HepG2 (cell line): Measurements from ENCODE around the gene PEAK3. TPM values are rescaled to one million over a fixed set of nuclear protein-coding genes. Genes with fewer than 3 reads are reported as not detected.

ENCODE experiments used
- ATF3 ChIP-seq: sonication (generic); formaldehyde crosslinking; IDR thresholded peaks from 2 replicates; pipeline ENCODE4 v1.4.0; 2020; ENCODE audit warnings: missing genetic modification reagents
- ATM ChIP-seq: fragments of 450-650 bp; IDR thresholded peaks from 2 replicates; pipeline ENCODE4 v1.7.1; 2017; ENCODE audit warnings: mild to moderate bottlenecking, borderline replicate concordance
- BRF2 ChIP-seq: sonication (generic); formaldehyde crosslinking; IDR thresholded peaks from 2 replicates; pipeline ENCODE4 v1.8.1; 2022; ENCODE audit warnings: mild to moderate bottlenecking, missing genetic modification reagents
- ISL2 ChIP-seq: sonication (generic); formaldehyde crosslinking; IDR thresholded peaks from 2 replicates; pipeline ENCODE4 v1.5.0; 2020; ENCODE audit warnings: missing genetic modification reagents
- KLF12 ChIP-seq: sonication (generic); formaldehyde crosslinking; IDR thresholded peaks from 2 replicates; pipeline ENCODE4 v1.4.0; 2020; ENCODE audit warnings: missing genetic modification reagents, borderline replicate concordance
- NONO ChIP-seq, 2 experiments: fragments of 450-650 bp in 1 of 2; sonication (generic) in 1 of 2; formaldehyde crosslinking in 1 of 2; IDR thresholded peaks in 1 of 2; conservative IDR thresholded peaks in 1 of 2; 2 replicates each; pipeline versions ENCODE4 v1.6.1 to v1.8.0; 2017 to 2022; ENCODE audit warnings: mild to moderate bottlenecking in 1 of 2, missing genetic modification reagents in 1 of 2, moderate library complexity in 1 of 2
- POGZ ChIP-seq: sonication (generic); formaldehyde crosslinking; IDR thresholded peaks from 2 replicates; pipeline ENCODE4 v1.4.0; 2020; ENCODE audit warnings: mild to moderate bottlenecking, missing genetic modification reagents
- RARA ChIP-seq: IDR thresholded peaks from 2 replicates; pipeline ENCODE4 v1.6.1; 2016; ENCODE audit warnings: missing genetic modification reagents, missing compliant biosample characterization
- REPIN1 ChIP-seq: sonication (generic); formaldehyde crosslinking; IDR thresholded peaks from 2 replicates; pipeline ENCODE4 v1.8.0; 2022; ENCODE audit warnings: missing genetic modification reagents, low read depth, mild to moderate bottlenecking, borderline replicate concordance
- SAFB2 ChIP-seq: sonication (generic); formaldehyde crosslinking; IDR thresholded peaks from 2 replicates; pipeline ENCODE4 v1.5.1; 2020; ENCODE audit warnings: missing genetic modification reagents, low read depth, mild to moderate bottlenecking, borderline replicate concordance
- SCMH1 ChIP-seq: sonication (generic); formaldehyde crosslinking; IDR thresholded peaks from 2 replicates; pipeline ENCODE4 v1.9.0; 2021; ENCODE audit warnings: missing genetic modification reagents, mild to moderate bottlenecking, borderline replicate concordance
- SMARCC2 ChIP-seq: fragments of 450-650 bp; IDR thresholded peaks from 2 replicates; pipeline ENCODE4 v1.6.1; 2017; ENCODE audit warnings: antibody characterized with exemption, mild to moderate bottlenecking
- SOX6 ChIP-seq, 2 experiments: fragments of 450-650 bp in 1 of 2; sonication (generic) in 1 of 2; formaldehyde crosslinking in 1 of 2; IDR thresholded peaks; 2 replicates each; pipeline versions ENCODE4 v1.4.0 to v1.6.1; 2017 to 2020; ENCODE audit warnings: antibody characterized with exemption in 1 of 2, mild to moderate bottlenecking in 1 of 2, missing genetic modification reagents in 1 of 2
- SP1 ChIP-seq, 2 experiments: fragments of 450-650 bp in 1 of 2; sonication (generic) in 1 of 2; formaldehyde crosslinking in 1 of 2; IDR thresholded peaks; 2 replicates each; pipeline versions ENCODE4 v1.4.0 to v1.6.1; 2016 to 2020; ENCODE audit warnings: missing genetic modification reagents in 1 of 2
- THAP11 ChIP-seq: IDR thresholded peaks from 2 replicates; pipeline ENCODE4 v1.6.1; 2016; ENCODE audit warnings: missing biosample characterization, missing genetic modification reagents
- ZFP36 ChIP-seq: fragments of 150-350 bp; IDR thresholded peaks from 2 replicates; pipeline ENCODE4 v1.6.1; 2018; ENCODE audit warnings: borderline replicate concordance, low read length, low read depth; ENCODE audit not compliant: partially characterized antibody
- ZNF24 ChIP-seq: fragments of 450-650 bp; IDR thresholded peaks from 2 replicates; pipeline ENCODE4 v1.6.1; 2017; ENCODE audit warnings: antibody characterized with exemption, mild to moderate bottlenecking
- ZNF260 ChIP-seq: sonication (generic); formaldehyde crosslinking; IDR thresholded peaks from 2 replicates; pipeline ENCODE4 v1.4.0; 2020; ENCODE audit warnings: missing genetic modification reagents, low read depth, mild to moderate bottlenecking, borderline replicate concordance
- ZNF343 ChIP-seq: sonication (generic); formaldehyde crosslinking; IDR thresholded peaks from 2 replicates; pipeline ENCODE4 v1.4.0; 2020; ENCODE audit warnings: mild to moderate bottlenecking, missing genetic modification reagents
- ZNF660 ChIP-seq: sonication (generic); formaldehyde crosslinking; IDR thresholded peaks from 2 replicates; pipeline ENCODE4 v1.5.1; 2020; ENCODE audit warnings: mild to moderate bottlenecking, low read depth, missing genetic modification reagents, borderline replicate concordance
- ZNF761 ChIP-seq: sonication (generic); formaldehyde crosslinking; conservative IDR thresholded peaks from 2 replicates; pipeline ENCODE4 v1.4.0; 2020; ENCODE audit warnings: mild to moderate bottlenecking, missing genetic modification reagents
- ZSCAN22 ChIP-seq: sonication (generic); formaldehyde crosslinking; IDR thresholded peaks from 2 replicates; pipeline ENCODE4 v1.4.0; 2020; ENCODE audit warnings: mild to moderate bottlenecking, missing genetic modification reagents
- polyA plus RNA-seq, 8 experiments: library from polyadenylated mRNA; depleted of rRNA in 3 of 8; stranded (reverse) in 7 of 8; unstranded in 1 of 8; fragments of >200 nt; fragmentation: Illumina TruSeq in 4 of 8; extraction: Trizol in 4 of 8; gene quantifications; 2 replicates each; pipeline versions ENCODE4 v1.2.1 to v1.2.3, GENCODE V29; 2011 to 2016; ENCODE audit warnings: low read depth in 4 of 8, missing spikeins in 1 of 8, mixed read lengths in 1 of 8; ENCODE audit not compliant: insufficient read depth in 1 of 8
- total RNA-seq, 5 experiments: library from RNA; depleted of rRNA; stranded (reverse); fragments of >200 nt; fragmentation: Illumina TruSeq; extraction: Trizol; gene quantifications; 2 replicates each; pipeline ENCODE4 v1.2.3, GENCODE V29; 2016; ENCODE audit warnings: low read depth in 1 of 5
- TF ChIP-seq, protein P1 (sequence below): IDR thresholded peaks from 2 replicates; pipeline ENCODE4 v1.6.1; 2016; ENCODE audit warnings: low read depth, borderline replicate concordance
- TF ChIP-seq, protein P2 (sequence below): sonication (generic); formaldehyde crosslinking; IDR thresholded peaks from 2 replicates; pipeline ENCODE4 v1.4.0; 2020; ENCODE audit warnings: mild to moderate bottlenecking, missing genetic modification reagents
- TF ChIP-seq, protein P3 (sequence below): IDR thresholded peaks from 2 replicates; pipeline ENCODE4 v1.6.1; 2016; ENCODE audit warnings: mild to moderate bottlenecking, missing biosample characterization, missing genetic modification reagents

The PEAK3 gene
- total and polyA plus RNA-seq, 2 of the 13 experiments (the other 11 are each of a cell fraction or from before 2014, with no cell fraction given), result not detected

GRCh38 chr19:2235381-2236063, 46.5 kb downstream of the PEAK3 start (continued):
- TF ChIP-seq ZFP36 (no peak), POGZ (no peak), SOX6 (IDR thresholded peaks at IDR 0.05) (no peak), SOX6 (CRISPR knock-in tag; IDR thresholded peaks at IDR 0.05) (peak; percentile 90), ISL2 (CRISPR knock-in tag) (0 out of 2 replicates have a peak, but pooled peaks have one; percentile 48), ZNF24 (no peak), THAP11 (CRISPR knock-in tag) (peak; percentile 32; the same call in 1 of the 2 replicates), NONO (IDR thresholded peaks at IDR 0.05) (no peak), NONO (CRISPR knock-in tag; conservative IDR thresholded peaks at IDR 0.05) (peak; percentile 73), ZSCAN22 (no peak), RARA (CRISPR knock-in tag) (peak; percentile 86), SAFB2 (no peak), ATF3 (CRISPR knock-in tag) (no peak), ZNF343 (no peak), ZNF761 (CRISPR knock-in tag) (no peak), SCMH1 (no peak), REPIN1 (CRISPR knock-in tag) (peak; percentile 60; the same call in 1 of the 2 replicates), ATM (no peak), BRF2 (no peak), ZNF660 (CRISPR knock-in tag) (no peak), ZNF260 (0 out of 2 replicates have a peak, but pooled peaks have one; percentile 1), SP1 (IDR thresholded peaks at IDR 0.05) (no peak), SP1 (CRISPR knock-in tag; IDR thresholded peaks at IDR 0.05) (0 out of 2 replicates have a peak, but pooled peaks have one; percentile 21), KLF12 (CRISPR knock-in tag) (peak; percentile 26; the same call in 1 of the 2 replicates), SMARCC2 (no peak)
- TF ChIP-seq, protein P1, sequence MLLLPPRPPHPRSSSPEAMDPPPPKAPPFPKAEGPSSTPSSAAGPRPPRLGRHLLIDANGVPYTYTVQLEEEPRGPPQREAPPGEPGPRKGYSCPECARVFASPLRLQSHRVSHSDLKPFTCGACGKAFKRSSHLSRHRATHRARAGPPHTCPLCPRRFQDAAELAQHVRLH (CRISPR knock-in tag), result peak; percentile 31; the same call in 1 of the 2 replicates
- TF ChIP-seq, protein P2, sequence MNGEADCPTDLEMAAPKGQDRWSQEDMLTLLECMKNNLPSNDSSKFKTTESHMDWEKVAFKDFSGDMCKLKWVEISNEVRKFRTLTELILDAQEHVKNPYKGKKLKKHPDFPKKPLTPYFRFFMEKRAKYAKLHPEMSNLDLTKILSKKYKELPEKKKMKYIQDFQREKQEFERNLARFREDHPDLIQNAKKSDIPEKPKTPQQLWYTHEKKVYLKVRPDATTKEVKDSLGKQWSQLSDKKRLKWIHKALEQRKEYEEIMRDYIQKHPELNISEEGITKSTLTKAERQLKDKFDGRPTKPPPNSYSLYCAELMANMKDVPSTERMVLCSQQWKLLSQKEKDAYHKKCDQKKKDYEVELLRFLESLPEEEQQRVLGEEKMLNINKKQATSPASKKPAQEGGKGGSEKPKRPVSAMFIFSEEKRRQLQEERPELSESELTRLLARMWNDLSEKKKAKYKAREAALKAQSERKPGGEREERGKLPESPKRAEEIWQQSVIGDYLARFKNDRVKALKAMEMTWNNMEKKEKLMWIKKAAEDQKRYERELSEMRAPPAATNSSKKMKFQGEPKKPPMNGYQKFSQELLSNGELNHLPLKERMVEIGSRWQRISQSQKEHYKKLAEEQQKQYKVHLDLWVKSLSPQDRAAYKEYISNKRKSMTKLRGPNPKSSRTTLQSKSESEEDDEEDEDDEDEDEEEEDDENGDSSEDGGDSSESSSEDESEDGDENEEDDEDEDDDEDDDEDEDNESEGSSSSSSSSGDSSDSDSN (CRISPR knock-in tag), result peak; percentile 32; the same call in 1 of the 2 replicates
- TF ChIP-seq, protein P3, sequence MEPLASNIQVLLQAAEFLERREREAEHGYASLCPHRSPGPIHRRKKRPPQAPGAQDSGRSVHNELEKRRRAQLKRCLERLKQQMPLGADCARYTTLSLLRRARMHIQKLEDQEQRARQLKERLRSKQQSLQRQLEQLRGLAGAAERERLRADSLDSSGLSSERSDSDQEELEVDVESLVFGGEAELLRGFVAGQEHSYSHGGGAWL (CRISPR knock-in tag), result no peak
